ENCODE results near the gene COX20.

The COX20 gene

GRCh38 chr1:244813327-244813726, 22.1 kb upstream of the COX20 start:
- H3K27ac ChIP-seq, result no peak overlapping the region
- no peaks in the 10 kb centered on the region for H3K27me3 ChIP-seq
- no peak for TF ChIP-seq CTCF (IDR thresholded peaks at IDR 0.05)
- no peaks in the 10 kb centered on the region for H3K9me3 ChIP-seq
- peaks cover 26 to 29% of the 10 kb centered on the region in 2 experiments for H3K4me1 ChIP-seq (ENCODE audit: control insufficient read depth in 1 of 2, insufficient read depth in 1 of 2, low read depth in 1 of 2, low read length in 1 of 2)
- H3K4me3 ChIP-seq (ENCODE audit: low read depth in 1 of 2, low read length in 1 of 2), result no peak overlapping the region
- no peaks in the 10 kb centered on the region for H3K36me3 ChIP-seq

GRCh38 chr1:244815600-244816099, 19.8 kb upstream of the COX20 start:
- peak overlapping the region; percentile 74 to 77 for H3K4me3 ChIP-seq (ENCODE audit: low read depth in 1 of 2, low read length in 1 of 2)
- H3K27ac ChIP-seq, result peak overlapping the region; percentile 93
- H3K9me3 ChIP-seq, result no peaks in the 10 kb centered on the region
- H3K27me3 ChIP-seq, result no peaks in the 10 kb centered on the region
- no peaks in the 10 kb centered on the region for H3K36me3 ChIP-seq
- TF ChIP-seq CTCF (IDR thresholded peaks at IDR 0.05), result no peak
- H3K4me1 ChIP-seq (ENCODE audit: control insufficient read depth in 1 of 2, insufficient read depth in 1 of 2, low read depth in 1 of 2, low read length in 1 of 2), result peaks cover 26 to 29% of the 10 kb centered on the region in 2 experiments

GRCh38 chr1:244817415-244817894, 18.0 kb upstream of the COX20 start:
- no peaks in the 10 kb centered on the region for H3K9me3 ChIP-seq
- no peaks in the 10 kb centered on the region for H3K27me3 ChIP-seq
- no peaks in the 10 kb centered on the region for H3K36me3 ChIP-seq
- peak overlapping the region in 1 of 2 experiments; percentile 77 for H3K4me3 ChIP-seq (ENCODE audit: low read depth in 1 of 2, low read length in 1 of 2)
- TF ChIP-seq CTCF (IDR thresholded peaks at IDR 0.05), result no peak
- peak overlapping the region; percentile 93 for H3K27ac ChIP-seq
- H3K4me1 ChIP-seq (ENCODE audit: control insufficient read depth in 1 of 2, insufficient read depth in 1 of 2, low read depth in 1 of 2, low read length in 1 of 2), result peaks cover 26 to 29% of the 10 kb centered on the region in 2 experiments

GRCh38 chr1:244820131-244820530, 15.3 kb upstream of the COX20 start:
- Histone ChIP-seq H3K36me3 (no peaks in the 10 kb centered on the region), H3K9me3 (no peaks in the 10 kb centered on the region)
- TF ChIP-seq CTCF (IDR thresholded peaks at IDR 0.05), result no peak

GRCh38 chr1:244821134-244821533, 14.3 kb upstream of the COX20 start:
- Histone ChIP-seq H3K9me3 (no peaks in the 10 kb centered on the region), H3K4me1 (ENCODE audit: control insufficient read depth in 1 of 2, insufficient read depth in 1 of 2, low read depth in 1 of 2, low read length in 1 of 2) (peaks cover 14 to 18% of the 10 kb centered on the region in 2 experiments), H3K36me3 (no peaks in the 10 kb centered on the region), H3K27ac (no peak overlapping the region), H3K4me3 (ENCODE audit: low read depth in 1 of 2, low read length in 1 of 2) (no peak overlapping the region), H3K27me3 (no peaks in the 10 kb centered on the region)
- no peak for TF ChIP-seq CTCF (IDR thresholded peaks at IDR 0.05)

More at GRCh38 chr1:244820131-244820530, 15.3 kb upstream of the COX20 start:
- H3K27ac ChIP-seq, result no peak overlapping the region
- peaks cover 24% of the 10 kb centered on the region in 2 experiments for H3K4me1 ChIP-seq (ENCODE audit: control insufficient read depth in 1 of 2, insufficient read depth in 1 of 2, low read depth in 1 of 2, low read length in 1 of 2)
- no peaks in the 10 kb centered on the region for H3K27me3 ChIP-seq
- H3K4me3 ChIP-seq (ENCODE audit: low read depth in 1 of 2, low read length in 1 of 2), result no peak overlapping the region

Data from neutrophil (primary cell).